Ovary (tissue), 3 donors: ENCODE measurements around the gene CTBP2.

Experiments
- CTCF ChIP-seq, 3 donors: fragments of 450-650 bp in 2 of 3; fragments of 200-600 bp in 1 of 3; IDR thresholded peaks; one replicate each; pipeline versions ENCODE4 v1.5.1 to v1.8.0; 2016 to 2022; ENCODE audit warnings: antibody characterized with exemption in 3 of 3, mild to moderate bottlenecking in 1 of 3
- EP300 ChIP-seq: sonication (generic); formaldehyde crosslinking; IDR thresholded peaks from one replicate; pipeline ENCODE4 v1.6.1; 2017; ENCODE audit warnings: antibody characterized with exemption
- POLR2A ChIP-seq: fragments of 450-650 bp; IDR thresholded peaks from one replicate; pipeline ENCODE4 v1.6.1; 2017; ENCODE audit warnings: antibody characterized with exemption, mild to moderate bottlenecking, moderate library complexity
- donor health status: DM: no; HTN: no; CAD: no.

GRCh38 chr10:125162120-125162931, 2.0 kb upstream of the CTBP2 start:
- TF ChIP-seq CTCF (IDR thresholded peaks at IDR 0.05) (no peak), POLR2A (no peak), EP300 (no peak)
